ENCODE measurements around the gene ELOVL1. TPM values are rescaled to one million over a fixed set of nuclear protein-coding genes. Genes with fewer than 3 reads are reported as not detected.

Gene ELOVL1
- total RNA-seq, 1 experiment from 2014 or later: 21.6 TPM

GRCh38 chr1:43315481-43315880 is 52.3 kb downstream of the ELOVL1 start:
- H2BK120ac ChIP-seq (ENCODE audit: low read depth, low read length, poor library complexity, severe bottlenecking): no peak overlapping the region
- H4K20me1 ChIP-seq (ENCODE audit: control insufficient read depth, insufficient read depth, insufficient read length): no peaks in the 10 kb centered on the region
- no peak overlapping the region for H2AK5ac ChIP-seq (ENCODE audit: insufficient read length, low read length)
- H3T11ph ChIP-seq (ENCODE audit: low read length): no peak overlapping the region
- H3K9me3 ChIP-seq (ENCODE audit: control insufficient read depth, low read depth, low read length): no peaks in the 10 kb centered on the region
- Mint-ChIP-seq H3K4me1 (peaks cover 7 to 11% of the 10 kb centered on the region in 2 experiments), H3K4me3 (no peak overlapping the region), H3K9me3 (no peaks in the 10 kb centered on the region), H3K27me3 (ENCODE audit: low read depth) (no peaks in the 10 kb centered on the region; the same call in none of the 2 replicates), H3K27ac (no peak overlapping the region), H3K36me3 (ENCODE audit: insufficient read depth in 1 of 3, low read depth in 3 of 3) (no peaks in the 10 kb centered on the region)
- H3K23ac ChIP-seq (ENCODE audit: insufficient read length, low read depth, low read length): no peak overlapping the region
- no peak overlapping the region for H2BK5ac ChIP-seq (ENCODE audit: insufficient read length, low read length)
- H2BK20ac ChIP-seq (ENCODE audit: low read depth, low read length, poor library complexity, severe bottlenecking): no peak overlapping the region
- H3K9ac ChIP-seq (ENCODE audit: extremely low read depth, insufficient read length, low read length): no peak overlapping the region
- H3K56ac ChIP-seq (ENCODE audit: insufficient read length, low read depth, low read length): no peak overlapping the region
- H2BK12ac ChIP-seq (ENCODE audit: insufficient read length, low read depth, low read length): no peak overlapping the region
- no peak overlapping the region for H3K4ac ChIP-seq (ENCODE audit: low read depth, low read length)
- H3K4me1 ChIP-seq (ENCODE audit: insufficient read depth, low read length): no peaks in the 10 kb centered on the region
- H3K79me2 ChIP-seq (ENCODE audit: insufficient read depth, low read length): no peaks in the 10 kb centered on the region
- no CpG with 5 or more reads among the region's 3 CpGs for WGBS (ENCODE audit: extremely low coverage, insufficient read length, low lambda C conversion rate)
- no peak for DNase-seq
- H3K27me3 ChIP-seq (ENCODE audit: insufficient read depth, low read length): no peaks in the 10 kb centered on the region
- H3K27ac ChIP-seq (ENCODE audit: insufficient read length, low read depth, low read length): no peak overlapping the region
- H4K91ac ChIP-seq (ENCODE audit: insufficient read length, low read depth, low read length): no peak overlapping the region
- H3K23me2 ChIP-seq (ENCODE audit: insufficient read length, low read depth, low read length, poor library complexity, severe bottlenecking): no peaks in the 10 kb centered on the region
- no peaks in the 10 kb centered on the region for H3K79me1 ChIP-seq (ENCODE audit: insufficient read depth, low read depth, low read length, poor library complexity, severe bottlenecking)
- H2AFZ ChIP-seq (ENCODE audit: low read length): no peak overlapping the region
- H3K18ac ChIP-seq (ENCODE audit: insufficient read length, low read depth, low read length): no peak overlapping the region
- no peak overlapping the region for H4K8ac ChIP-seq (replicated peaks; ENCODE audit: insufficient read length, low read depth, low read length)
- TF ChIP-seq, protein P1, sequence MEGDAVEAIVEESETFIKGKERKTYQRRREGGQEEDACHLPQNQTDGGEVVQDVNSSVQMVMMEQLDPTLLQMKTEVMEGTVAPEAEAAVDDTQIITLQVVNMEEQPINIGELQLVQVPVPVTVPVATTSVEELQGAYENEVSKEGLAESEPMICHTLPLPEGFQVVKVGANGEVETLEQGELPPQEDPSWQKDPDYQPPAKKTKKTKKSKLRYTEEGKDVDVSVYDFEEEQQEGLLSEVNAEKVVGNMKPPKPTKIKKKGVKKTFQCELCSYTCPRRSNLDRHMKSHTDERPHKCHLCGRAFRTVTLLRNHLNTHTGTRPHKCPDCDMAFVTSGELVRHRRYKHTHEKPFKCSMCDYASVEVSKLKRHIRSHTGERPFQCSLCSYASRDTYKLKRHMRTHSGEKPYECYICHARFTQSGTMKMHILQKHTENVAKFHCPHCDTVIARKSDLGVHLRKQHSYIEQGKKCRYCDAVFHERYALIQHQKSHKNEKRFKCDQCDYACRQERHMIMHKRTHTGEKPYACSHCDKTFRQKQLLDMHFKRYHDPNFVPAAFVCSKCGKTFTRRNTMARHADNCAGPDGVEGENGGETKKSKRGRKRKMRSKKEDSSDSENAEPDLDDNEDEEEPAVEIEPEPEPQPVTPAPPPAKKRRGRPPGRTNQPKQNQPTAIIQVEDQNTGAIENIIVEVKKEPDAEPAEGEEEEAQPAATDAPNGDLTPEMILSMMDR (conservative IDR thresholded peaks at IDR 0.05): no peak
- H2BK15ac ChIP-seq (ENCODE audit: low read depth, low read length): no peak overlapping the region
- no peak overlapping the region for H3K14ac ChIP-seq (ENCODE audit: insufficient read depth, low read length)
- H3K4me2 ChIP-seq (ENCODE audit: insufficient read depth, insufficient read length, low read length): no peak overlapping the region
- no peak overlapping the region for H4K5ac ChIP-seq (ENCODE audit: insufficient read length, low read depth, low read length)
